HG03432 (cell line): ENCODE measurements around the gene DUS2.

Experiments
- ATAC-seq: cut with Tn5 transposase; IDR thresholded peaks from one replicate; pipeline ENCODE4 v1.9.1; 2021; ENCODE audit warnings: mild to moderate bottlenecking, moderate library complexity; ENCODE audit not compliant: unreplicated experiment

Gene DUS2

GRCh38 chr16:68040506-68041288, 17.6 kb downstream of the DUS2 start:
- ATAC-seq = peak; percentile 71

- ATAC-seq = no peak
Observed at GRCh38 chr16:68041783-68042182, 18.7 kb downstream of the DUS2 start.

- ATAC-seq = no peak
Observed at GRCh38 chr16:68046106-68046505, 23.0 kb downstream of the DUS2 start.

GRCh38 chr16:68047987-68048386, 24.9 kb downstream of the DUS2 start:
- ATAC-seq = no peak

GRCh38 chr16:68049449-68049848, 26.4 kb downstream of the DUS2 start:
- no peak for ATAC-seq

- no peak for ATAC-seq
Observed at GRCh38 chr16:68055395-68055794, 32.3 kb downstream of the DUS2 start.

GRCh38 chr16:68059804-68060203, 36.7 kb downstream of the DUS2 start:
- ATAC-seq = no peak

- ATAC-seq = no peak
Observed at GRCh38 chr16:68061396-68061795, 38.3 kb downstream of the DUS2 start.

GRCh38 chr16:68062910-68063393, 39.9 kb downstream of the DUS2 start:
- ATAC-seq = no peak

GRCh38 chr16:68064791-68065365, 41.8 kb downstream of the DUS2 start:
- ATAC-seq = peak; percentile 44

- no peak for ATAC-seq
Observed at GRCh38 chr16:68065716-68066305, 42.7 kb downstream of the DUS2 start.

- no peak for ATAC-seq
Observed at GRCh38 chr16:68066763-68067162, 43.7 kb downstream of the DUS2 start.

- no peak for ATAC-seq
Observed at GRCh38 chr16:68068926-68069325, 45.8 kb downstream of the DUS2 start.

GRCh38 chr16:68069511-68070248, 46.6 kb downstream of the DUS2 start:
- ATAC-seq = no peak

GRCh38 chr16:68070249-68070730, 47.2 kb downstream of the DUS2 start:
- no peak for ATAC-seq

- ATAC-seq = peak; percentile 36
Observed at GRCh38 chr16:68070806-68071517, 47.9 kb downstream of the DUS2 start.

GRCh38 chr16:68071518-68071901, 48.4 kb downstream of the DUS2 start:
- no peak for ATAC-seq

GRCh38 chr16:68072038-68072695, 49.1 kb downstream of the DUS2 start:
- no peak for ATAC-seq

GRCh38 chr16:68073902-68074760, 51.0 kb downstream of the DUS2 start:
- ATAC-seq = peak; percentile 2
